H7 (cell line): ENCODE results near the gene AP1S1. TPM values are rescaled to one million over a fixed set of nuclear protein-coding genes. Genes with fewer than 3 reads are reported as not detected.
"Not testable (repeated sequence)": the region's sequence is repeated elsewhere in the genome, so short reads cannot be mapped to it uniquely, and the experiment has no call there.

Experiments used
- DNase-seq: peaks from one replicate; pipeline ENCODE4 v3.0.0; 2012
- H3K27me3 ChIP-seq: 2 replicates; pipeline ENCODE4 v1.6.0; 2011; ENCODE audit warnings: mild to moderate bottlenecking, low read length; ENCODE audit not compliant: control insufficient read depth, insufficient read depth
- H3K36me3 ChIP-seq: replicated peaks from 2 replicates; pipeline ENCODE4 v1.5.1; 2011; ENCODE audit warnings: low read length; ENCODE audit not compliant: control insufficient read depth, insufficient read depth
- H3K4me3 ChIP-seq: 2 replicates; pipeline ENCODE4 v1.5.1; 2011; ENCODE audit warnings: low read depth, mild to moderate bottlenecking, control low read depth, low read length, moderate library complexity; ENCODE audit not compliant: insufficient read depth
- total RNA-seq: library from RNA; depleted of rRNA; stranded (reverse); fragments of >200 nt; shearing (Covaris generic); gene quantifications from 2 replicates; pipeline ENCODE4 v1.2.3, GENCODE V29; 2014; rRNA removed

AP1S1 gene
- 114 and 137 TPM in 2 replicates for total RNA-seq

DNA sequence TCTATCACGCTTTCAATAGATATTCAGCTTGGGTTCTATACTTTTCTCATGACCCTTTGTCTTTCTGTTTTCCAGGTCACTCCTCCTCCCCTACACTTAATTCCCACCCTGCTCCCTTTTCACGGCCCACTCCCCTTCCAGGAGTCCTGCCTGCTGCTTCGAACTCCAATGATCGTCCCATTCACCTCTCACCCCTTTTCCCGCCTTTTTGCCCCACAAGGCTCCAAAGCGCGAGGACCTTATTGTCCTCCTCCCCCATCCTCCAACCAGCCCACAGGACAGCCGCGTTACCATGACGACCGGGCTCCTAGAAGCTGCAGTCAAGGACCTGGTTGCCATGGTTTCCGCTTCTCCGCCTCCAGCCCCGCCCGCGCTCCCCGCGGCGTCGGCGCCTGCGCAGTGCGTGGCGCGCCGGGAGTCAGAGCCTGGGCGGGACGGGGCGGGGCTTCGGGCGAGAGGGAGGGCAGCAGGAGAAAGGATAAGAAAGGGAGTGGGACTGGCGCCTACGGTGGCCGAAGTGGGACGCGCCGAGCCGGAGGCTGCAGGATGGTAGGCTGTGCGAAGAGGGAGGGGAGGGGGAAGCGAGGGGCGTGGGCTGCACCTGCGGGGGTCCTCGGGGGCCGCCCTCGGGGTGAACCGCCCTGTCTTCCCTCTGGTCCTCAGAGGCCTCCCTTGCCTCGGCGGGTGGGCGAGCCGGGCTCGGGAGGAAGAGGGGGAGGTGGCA, at the start of gene AP1S1:
AP1S1 (plus strand) TSS at position 508 of the 724 bp plus-strand sequence; CDS start at position 547, 39 bp downstream.
- Histone ChIP-seq H3K27me3 (peaks cover 2% of the 10 kb centered on the region; the same call in 1 of the 2 replicates), H3K4me3 (peak within 1 kb of the TSS; percentile 91), H3K36me3 (no peaks in the 10 kb centered on the region)
- DNase-seq, result peak; percentile 99

- Histone ChIP-seq H3K4me3 (no peak overlapping the region), H3K27me3 (no peaks in the 10 kb centered on the region), H3K36me3 (no peaks in the 10 kb centered on the region)
- DNase-seq, result no peak
These were observed 49.5 kb upstream of the AP1S1 start for GRCh38 chr7:101104799-101105198.

- not testable (repeated sequence) for H3K36me3 ChIP-seq, DNase-seq, H3K4me3 ChIP-seq, H3K27me3 ChIP-seq
These were observed 49.0 kb upstream of the AP1S1 start for GRCh38 chr7:101105248-101105647.

DNA sequence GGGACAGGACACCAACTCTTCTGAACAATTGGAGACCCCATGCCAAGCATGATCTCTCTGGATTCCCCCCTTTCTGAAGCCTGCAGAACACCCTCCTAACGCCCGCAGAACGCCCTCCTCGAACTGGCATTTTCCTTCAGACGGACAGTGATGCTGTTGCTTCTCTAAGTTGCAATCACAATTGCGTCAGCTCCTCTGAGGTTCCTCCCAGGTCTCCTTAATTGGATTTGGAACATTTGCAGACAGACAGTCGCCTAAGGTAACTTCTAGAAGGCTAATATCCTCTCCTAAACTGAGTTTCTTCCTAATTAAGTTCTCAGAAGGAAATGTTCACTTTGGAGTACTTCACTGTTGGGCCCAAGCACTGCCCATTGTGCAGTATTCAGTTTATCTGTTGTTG, 47.9 kb upstream of the AP1S1 start:
- DNase-seq, result no peak
- no peaks in the 10 kb centered on the region for H3K27me3 ChIP-seq
- H3K4me3 ChIP-seq, result no peak overlapping the region
- H3K36me3 ChIP-seq, result no peaks in the 10 kb centered on the region

- Histone ChIP-seq H3K27me3 (no peaks in the 10 kb centered on the region), H3K4me3 (no peak overlapping the region), H3K36me3 (no peaks in the 10 kb centered on the region)
- DNase-seq, result peak; percentile 62
These were observed 45.9 kb upstream of the AP1S1 start for GRCh38 chr7:101108330-101108857.

- Histone ChIP-seq H3K4me3 (no peak overlapping the region), H3K36me3 (no peaks in the 10 kb centered on the region)
- no peak for DNase-seq
These were observed 45.3 kb upstream of the AP1S1 start for GRCh38 chr7:101108961-101109360.

DNA sequence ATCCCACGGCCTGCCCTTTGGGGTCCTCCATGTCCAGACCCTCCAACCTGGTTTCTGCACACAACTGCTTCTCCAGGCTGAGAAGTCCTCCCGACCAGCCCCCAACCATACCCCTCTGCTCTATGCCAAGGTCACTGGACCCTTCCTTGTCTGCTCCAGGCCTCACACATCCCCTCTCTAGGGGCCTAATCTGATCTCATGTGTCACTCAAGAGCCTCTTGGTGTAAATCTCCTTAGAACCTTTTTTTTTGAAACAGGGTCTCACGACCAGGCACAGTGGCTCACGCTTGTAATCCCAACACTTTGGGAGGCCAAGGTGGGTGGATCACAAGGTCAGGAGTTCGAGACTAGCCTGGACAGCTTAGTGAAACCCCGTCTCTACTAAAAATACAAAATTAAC, 44.9 kb upstream of the AP1S1 start:
- Histone ChIP-seq H3K36me3 (no peaks in the 10 kb centered on the region), H3K27me3 (no peaks in the 10 kb centered on the region), H3K4me3 (no peak overlapping the region)
- no peak for DNase-seq

More at GRCh38 chr7:101108961-101109360, 45.3 kb upstream of the AP1S1 start:
- no peaks in the 10 kb centered on the region for H3K27me3 ChIP-seq

- no peak overlapping the region for H3K4me3 ChIP-seq
These were observed 43.0 kb upstream of the AP1S1 start for GRCh38 chr7:101111261-101111660.

GRCh38 chr7:101112233-101112632, 42.0 kb upstream of the AP1S1 start:
- Histone ChIP-seq H3K4me3 (no peak overlapping the region), H3K36me3 (no peaks in the 10 kb centered on the region), H3K27me3 (no peaks in the 10 kb centered on the region)
- DNase-seq, result no peak

More at GRCh38 chr7:101111261-101111660, 43.0 kb upstream of the AP1S1 start:
- no peaks in the 10 kb centered on the region for H3K27me3 ChIP-seq
- H3K36me3 ChIP-seq, result no peaks in the 10 kb centered on the region
- no peak for DNase-seq

GRCh38 chr7:101113140-101113539, 41.1 kb upstream of the AP1S1 start:
- not testable (repeated sequence) for DNase-seq

DNA sequence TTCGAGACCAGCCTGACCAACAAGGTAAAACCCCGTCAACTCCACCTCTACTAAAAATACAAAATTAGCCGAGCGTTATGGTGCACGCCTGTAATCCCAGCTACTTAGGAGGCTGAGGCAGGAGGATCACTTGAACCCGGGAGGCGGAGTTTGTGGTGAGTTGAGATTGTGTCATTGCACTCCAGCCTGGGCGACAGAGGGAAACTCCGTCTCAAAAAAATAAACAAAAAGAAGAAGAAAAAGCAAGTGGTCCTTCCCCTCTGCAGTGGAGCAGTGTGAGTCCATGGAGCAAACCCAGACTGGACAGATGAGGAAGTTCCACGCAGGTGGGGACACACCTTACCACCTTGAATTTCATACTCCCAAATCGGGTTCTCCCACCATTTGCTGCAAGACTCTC, 40.4 kb upstream of the AP1S1 start:
- DNase-seq, result no peak
- H3K27me3 ChIP-seq, result no peaks in the 10 kb centered on the region
- no peak overlapping the region for H3K4me3 ChIP-seq
- no peaks in the 10 kb centered on the region for H3K36me3 ChIP-seq

More at GRCh38 chr7:101113140-101113539, 41.1 kb upstream of the AP1S1 start:
- not testable (repeated sequence) for H3K36me3 ChIP-seq, H3K27me3 ChIP-seq, H3K4me3 ChIP-seq

- Histone ChIP-seq H3K27me3 (no peaks in the 10 kb centered on the region), H3K36me3 (no peaks in the 10 kb centered on the region), H3K4me3 (no peak overlapping the region)
- DNase-seq, result no peak
These were observed 39.8 kb upstream of the AP1S1 start for GRCh38 chr7:101114492-101114891.

DNA sequence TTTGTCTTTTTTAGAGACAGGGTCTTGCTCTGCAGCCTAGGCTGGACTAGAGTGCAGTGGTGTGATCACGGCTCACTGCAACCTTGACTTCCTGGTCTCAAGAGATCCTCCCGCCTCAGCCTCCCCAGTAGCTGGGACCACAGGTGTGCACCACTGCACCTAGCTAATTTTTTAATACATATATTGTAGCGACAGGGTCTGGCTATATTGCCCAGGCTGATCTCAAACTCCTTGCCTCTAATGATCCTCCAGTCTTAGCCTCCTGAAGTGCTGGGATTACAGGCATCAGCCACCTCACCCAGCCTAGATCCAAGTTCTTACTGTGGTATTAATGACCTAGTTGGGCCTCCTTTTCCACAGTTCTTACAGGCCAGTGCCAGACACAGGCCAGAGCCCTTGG, 39.1 kb upstream of the AP1S1 start:
- H3K4me3 ChIP-seq, result no peak overlapping the region
- no peak for DNase-seq
- H3K36me3 ChIP-seq, result no peaks in the 10 kb centered on the region
- no peaks in the 10 kb centered on the region for H3K27me3 ChIP-seq

DNA sequence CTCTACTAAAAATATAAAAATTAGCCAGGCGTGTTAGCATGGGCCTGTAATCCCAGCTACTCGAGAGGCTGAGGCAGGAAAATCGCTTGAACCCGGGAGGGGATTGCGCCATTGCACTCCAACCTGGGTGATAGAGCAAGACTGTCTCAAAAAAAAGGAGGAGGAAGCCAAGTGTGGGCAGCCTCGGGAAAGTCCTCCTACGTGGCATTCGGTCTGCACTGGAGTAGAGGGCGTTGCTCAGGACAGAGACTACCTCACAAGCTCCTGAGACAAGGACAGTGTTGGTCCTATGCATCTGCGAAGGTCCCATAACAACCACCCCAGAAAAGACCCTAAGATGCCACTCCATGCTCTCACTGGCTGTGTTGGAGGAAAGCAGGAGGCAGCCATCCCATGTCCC, 37.4 kb upstream of the AP1S1 start:
- Histone ChIP-seq H3K27me3 (no peaks in the 10 kb centered on the region), H3K36me3 (no peaks in the 10 kb centered on the region), H3K4me3 (no peak overlapping the region)
- DNase-seq, result no peak

DNA sequence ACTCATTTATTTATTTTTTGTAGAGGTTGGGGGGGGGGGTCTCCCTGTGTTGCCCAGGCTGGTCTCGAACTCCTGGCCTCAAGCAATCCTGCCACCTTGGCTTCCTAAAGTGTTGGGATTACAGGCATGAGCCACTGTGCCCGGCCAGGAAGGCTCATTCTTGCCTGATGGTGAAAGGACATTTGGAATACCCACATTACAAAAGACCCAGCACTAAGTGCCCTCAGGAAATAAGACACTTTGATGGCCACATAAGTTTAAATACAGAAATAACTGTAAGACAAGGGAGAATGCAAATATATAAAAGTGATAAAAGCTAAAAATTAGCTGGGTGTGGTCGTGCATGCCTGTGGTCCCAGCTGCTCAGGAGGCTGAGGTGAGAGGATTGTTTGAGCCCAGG, 35.4 kb upstream of the AP1S1 start:
- H3K36me3 ChIP-seq, result no peaks in the 10 kb centered on the region
- no peak overlapping the region for H3K4me3 ChIP-seq
- H3K27me3 ChIP-seq, result no peaks in the 10 kb centered on the region
- DNase-seq, result no peak
